Measurements from ENCODE around the gene XPO4.

- TF ChIP-seq CTCF (IDR thresholded peaks at IDR 0.05), result no peak
- TF ChIP-seq POLR2A (IDR thresholded peaks at IDR 0.05), result no peak
- TF ChIP-seq POLR2AphosphoS5 (IDR thresholded peaks at IDR 0.05), result no peak
Measured at GRCh38 chr13:20728579-20729311, 173.8 kb downstream of the XPO4 start.

Measured in breast epithelium (tissue), 3 donors.